ENCODE data around the gene KRTAP10-11.
"Not testable (repeated sequence)": the region's sequence is repeated elsewhere in the genome, so short reads cannot be mapped to it uniquely, and the experiment has no call there.

- TF ChIP-seq CTCF (IDR thresholded peaks at IDR 0.05; ENCODE audit: low read depth, low read length, missing input control); TAF1 (conservative IDR thresholded peaks at IDR 0.05); RAD21 (IDR thresholded peaks at IDR 0.05); SP1 (IDR thresholded peaks at IDR 0.05): not testable (repeated sequence)
These were observed at the start of gene KRTAP10-11 for GRCh38 chr21:44646366-44647221.

Data from liver (tissue), 3 donors.